Measurements from ENCODE around the gene CD55. TPM values are rescaled to one million over a fixed set of nuclear protein-coding genes. Genes with fewer than 3 reads are reported as not detected.
"Not testable (repeated sequence)": the region's sequence is repeated elsewhere in the genome, so short reads cannot be mapped to it uniquely, and the experiment has no call there.

The CD55 gene
- total RNA-seq, 1 donor from 2014 or later = 17.9 TPM

GRCh38 chr1:207305489-207305873 lies 16.0 kb upstream of the CD55 start:
- DNase-seq (ENCODE audit: low spot score) = no peak

- DNase-seq (ENCODE audit: low spot score) = no peak
These were observed 15.5 kb upstream of the CD55 start for GRCh38 chr1:207306023-207306422.

DNA sequence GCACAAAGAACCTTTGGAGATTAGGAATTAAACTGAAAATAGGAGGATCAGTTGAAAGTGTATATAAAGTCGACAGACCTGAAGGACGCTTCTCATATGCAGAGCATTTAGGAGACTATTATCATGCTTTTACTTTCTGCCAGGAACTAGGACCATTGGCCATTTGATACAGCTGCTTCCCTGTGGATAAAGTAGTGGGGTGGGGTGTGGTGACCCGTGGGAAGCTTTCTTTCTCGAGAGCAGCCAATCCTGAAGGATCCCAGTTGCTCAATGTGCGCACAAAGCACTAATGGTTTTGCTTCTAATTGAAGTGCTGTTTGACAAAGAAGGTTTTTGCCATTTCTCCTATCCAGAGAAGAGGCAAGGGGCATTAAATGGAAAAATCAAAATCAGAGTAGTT lies 14.9 kb upstream of the CD55 start:
- DNase-seq (ENCODE audit: low spot score) = no peak

DNA sequence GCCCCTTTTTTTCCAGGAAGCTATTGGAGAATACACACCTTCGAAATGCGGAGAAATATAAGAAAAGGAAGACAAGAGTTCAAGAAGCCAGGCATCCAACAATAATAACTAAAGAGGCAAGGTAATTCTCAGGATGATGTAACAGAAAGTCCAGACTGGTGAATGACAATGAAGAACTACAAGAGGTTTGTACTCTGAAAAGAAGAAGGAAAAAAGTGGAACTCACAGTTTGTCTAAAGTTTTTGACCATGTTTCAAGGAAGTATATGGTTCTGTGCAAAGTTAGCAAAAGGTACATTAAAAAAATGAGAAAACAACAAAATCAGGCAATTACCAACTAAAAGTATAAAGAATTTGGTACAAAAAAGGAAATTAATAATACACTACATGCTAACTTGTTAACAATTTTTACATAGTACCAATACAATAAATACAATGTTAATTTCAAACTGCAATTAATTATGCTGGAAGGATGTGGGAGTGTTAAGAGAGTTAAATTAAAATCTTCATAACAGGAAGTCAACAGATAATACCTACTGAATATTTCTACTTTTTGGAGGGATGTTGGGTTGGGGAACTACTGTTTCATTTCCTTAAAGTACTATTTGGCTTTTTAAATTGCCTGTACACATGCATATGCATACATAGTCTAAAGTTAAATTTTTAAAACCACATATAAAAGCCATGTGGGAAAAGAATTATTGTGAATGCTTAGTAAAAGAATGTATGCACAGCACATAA lies 12.9 kb upstream of the CD55 start:
- DNase-seq (ENCODE audit: low spot score) = no peak

DNA sequence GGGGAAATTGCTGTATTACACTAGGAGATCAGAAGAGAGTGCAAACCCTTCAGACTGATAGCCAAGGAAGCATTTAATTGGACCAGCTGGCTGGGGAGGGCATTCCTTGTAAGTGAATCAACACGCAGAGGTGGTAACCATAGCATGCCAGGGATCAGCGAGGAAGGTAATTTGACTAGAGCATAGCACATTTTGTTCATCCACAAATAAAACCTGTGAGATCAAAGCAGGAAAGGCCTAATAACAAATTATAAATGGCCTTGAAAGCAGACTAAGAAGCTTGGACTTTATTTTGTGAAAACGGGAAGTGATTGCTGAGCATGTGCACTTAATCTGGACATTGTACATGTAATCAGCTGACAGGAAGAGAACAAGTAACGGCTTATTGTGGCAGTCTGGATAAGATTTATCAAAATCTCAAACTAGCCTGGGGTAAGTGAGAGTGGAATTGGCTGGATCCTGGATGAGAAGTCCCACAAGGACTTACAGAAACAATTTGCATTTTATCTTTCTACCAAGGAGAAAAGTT lies 11.7 kb upstream of the CD55 start:
- peak; percentile 14 for DNase-seq (ENCODE audit: low spot score)

- DNase-seq (ENCODE audit: low spot score) = no peak
These were observed 9.4 kb upstream of the CD55 start for GRCh38 chr1:207311888-207312603.

DNA sequence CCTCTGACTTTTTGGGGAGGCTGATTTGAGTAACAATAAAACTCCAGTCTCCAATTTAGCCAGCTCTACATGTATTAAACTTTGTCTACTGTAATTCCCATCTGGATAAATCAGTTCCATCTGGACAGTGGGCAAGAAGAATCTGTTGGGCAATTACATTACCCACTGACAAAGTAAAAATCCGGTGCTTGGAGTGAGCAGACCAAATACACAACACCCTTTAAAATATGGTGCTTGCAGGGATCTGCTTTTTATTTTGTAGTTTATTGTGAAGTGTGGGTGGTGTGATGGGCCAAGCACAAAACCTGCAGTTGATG lies 8.9 kb upstream of the CD55 start:
- DNase-seq (ENCODE audit: low spot score) = no peak

DNA sequence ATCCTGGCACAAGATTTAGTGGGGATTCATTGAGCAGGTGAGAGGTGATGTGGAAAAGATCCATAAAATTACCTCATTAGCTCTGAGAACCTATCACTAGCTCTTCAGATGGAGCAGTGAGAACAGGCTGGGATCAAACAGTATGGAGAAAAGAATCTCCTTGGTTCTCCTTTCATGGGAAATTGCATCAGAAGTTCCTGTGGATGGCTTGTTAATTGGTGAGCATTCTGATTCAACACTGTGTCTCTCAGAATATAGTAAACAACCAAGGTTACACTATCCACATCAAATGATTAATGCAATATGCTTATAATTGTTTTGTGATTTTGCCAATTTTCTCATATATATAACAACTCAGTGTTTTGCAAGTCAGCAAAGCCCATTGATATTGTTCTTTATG lies 8.3 kb upstream of the CD55 start:
- DNase-seq (ENCODE audit: low spot score) = no peak

GRCh38 chr1:207314816-207315215 lies 6.7 kb upstream of the CD55 start:
- DNase-seq (ENCODE audit: low spot score) = no peak

DNA sequence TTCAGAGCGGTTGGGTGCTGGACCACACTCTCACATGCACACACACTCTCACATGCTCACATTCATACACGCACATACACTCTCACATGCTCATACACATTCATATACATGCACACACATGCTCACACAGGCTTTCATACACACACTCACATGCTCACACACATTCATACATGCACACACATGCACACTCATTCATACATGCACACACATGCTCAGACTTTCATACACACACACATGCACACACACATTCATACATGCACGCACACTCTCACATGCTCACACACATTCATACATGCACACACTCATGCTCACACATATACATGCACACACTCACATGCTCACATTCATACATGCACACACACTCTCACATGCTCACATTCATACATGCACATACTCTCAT lies 6.0 kb upstream of the CD55 start:
- DNase-seq (ENCODE audit: low spot score) = no peak

- DNase-seq (ENCODE audit: low spot score) = no peak
These were observed 5.3 kb upstream of the CD55 start for GRCh38 chr1:207316141-207316540.

DNA sequence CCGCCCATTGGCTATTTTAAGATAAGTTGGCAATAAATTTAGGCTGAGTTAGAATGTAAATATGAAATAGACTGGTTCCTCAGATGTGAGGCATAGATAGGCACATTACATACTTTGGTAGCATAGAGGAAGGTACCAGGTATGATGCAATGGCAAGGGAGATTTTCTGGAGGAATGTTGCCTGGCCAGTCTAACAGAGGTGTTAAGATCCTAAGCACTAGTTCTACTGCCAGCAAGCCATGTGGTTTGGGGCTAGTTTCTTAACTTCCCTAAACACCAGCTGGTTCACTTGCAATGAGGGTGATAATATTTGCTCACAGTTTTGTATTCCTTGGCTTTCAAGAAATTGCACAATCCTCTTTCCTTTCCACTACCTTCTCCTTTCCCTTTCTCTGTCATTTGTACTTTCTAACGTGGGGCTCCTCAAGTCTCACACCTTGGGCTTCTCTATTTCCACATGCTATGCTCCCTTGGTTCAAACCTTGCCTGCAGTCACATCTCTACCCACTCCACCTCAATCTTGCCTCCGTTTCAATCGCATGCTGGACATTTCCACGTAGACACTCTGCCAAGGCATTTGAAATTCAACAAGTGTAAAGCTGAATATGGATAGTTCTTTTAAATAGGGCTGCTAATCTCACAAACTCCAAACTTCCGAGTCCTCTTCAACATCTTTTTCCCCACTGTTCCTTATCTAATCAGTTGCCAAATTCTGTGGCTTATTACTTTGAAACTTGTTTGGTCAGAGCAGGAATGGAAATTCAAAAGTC lies 4.7 kb upstream of the CD55 start:
- DNase-seq (ENCODE audit: low spot score) = peak; percentile 74

GRCh38 chr1:207317561-207317960 lies 3.9 kb upstream of the CD55 start:
- no peak for DNase-seq (ENCODE audit: low spot score)

GRCh38 chr1:207318072-207318619 lies 3.3 kb upstream of the CD55 start:
- no peak for DNase-seq (ENCODE audit: low spot score)

DNA sequence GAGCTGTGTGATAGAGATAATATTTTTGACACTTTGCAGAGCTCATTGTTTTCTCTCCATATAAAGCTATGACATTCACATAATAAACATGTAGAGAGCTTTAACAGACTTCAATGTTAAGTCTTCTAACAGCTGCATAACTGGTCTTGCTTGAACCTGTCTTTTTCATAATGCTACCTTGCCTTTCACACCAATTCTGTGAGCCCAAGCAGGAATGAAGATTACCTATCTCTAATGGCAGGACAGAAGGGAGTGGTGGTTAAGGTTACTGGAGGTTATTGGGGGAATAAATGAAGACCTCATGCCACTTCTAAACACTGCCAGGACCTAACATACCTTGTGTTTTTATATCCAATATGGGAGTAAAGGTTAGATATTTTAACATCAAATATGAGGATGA lies 2.3 kb upstream of the CD55 start:
- no peak for DNase-seq (ENCODE audit: low spot score)

DNA sequence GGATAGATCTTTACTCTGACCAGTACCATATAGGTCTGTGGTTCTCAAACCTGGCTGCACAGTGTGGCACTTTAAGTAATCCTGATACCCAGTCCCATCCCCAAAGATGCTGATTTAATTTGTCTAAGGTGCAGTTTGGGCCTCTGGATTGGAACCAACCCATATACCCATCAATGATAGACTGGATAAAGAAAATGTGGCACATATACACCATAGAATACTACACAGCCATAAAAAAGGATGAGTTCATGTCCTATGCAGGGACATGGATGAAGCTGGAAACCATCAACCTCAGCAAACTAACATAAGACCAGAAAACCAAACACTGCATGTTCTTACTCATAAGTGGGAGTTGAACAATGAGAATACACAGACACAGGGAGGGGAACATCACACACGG lies 1.4 kb upstream of the CD55 start:
- not testable (repeated sequence) for DNase-seq (ENCODE audit: low spot score)

DNA sequence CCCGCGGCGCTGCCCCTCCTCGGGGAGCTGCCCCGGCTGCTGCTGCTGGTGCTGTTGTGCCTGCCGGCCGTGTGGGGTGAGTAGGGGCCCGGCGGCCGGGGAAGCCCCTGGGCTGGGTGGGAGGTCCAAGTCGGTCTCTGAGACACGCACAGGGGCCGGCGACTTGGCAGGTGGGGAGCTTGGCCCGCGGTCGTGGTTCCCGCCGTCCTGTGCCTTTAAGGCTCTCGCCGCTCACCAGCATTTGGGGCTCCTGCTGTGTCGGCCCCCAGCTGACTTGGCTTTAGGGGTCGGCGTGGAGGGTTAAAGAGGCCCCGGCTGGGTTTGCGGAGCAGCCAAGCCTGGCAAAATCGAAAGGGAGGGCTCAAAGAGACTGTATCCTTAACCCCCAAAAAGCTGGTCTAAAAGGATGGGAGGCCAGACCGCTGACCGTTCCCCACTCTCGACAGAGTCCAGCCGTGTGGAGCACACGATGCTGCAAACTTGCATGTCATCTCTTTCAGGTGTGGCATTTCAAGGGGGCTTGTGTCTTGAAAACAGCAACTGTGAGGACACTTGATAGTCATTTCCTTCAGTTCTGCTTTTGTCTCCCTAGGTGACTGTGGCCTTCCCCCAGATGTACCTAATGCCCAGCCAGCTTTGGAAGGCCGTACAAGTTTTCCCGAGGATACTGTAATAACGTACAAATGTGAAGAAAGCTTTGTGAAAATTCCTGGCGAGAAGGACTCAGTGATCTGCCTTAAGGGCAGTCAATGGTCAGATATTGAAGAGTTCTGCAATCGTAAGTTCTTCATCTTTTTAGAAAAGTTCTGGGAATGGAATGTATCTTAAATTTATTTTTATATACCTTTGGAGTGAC lies 540 bp downstream of the CD55 start:
- no peak for DNase-seq (ENCODE audit: low spot score)

DNA sequence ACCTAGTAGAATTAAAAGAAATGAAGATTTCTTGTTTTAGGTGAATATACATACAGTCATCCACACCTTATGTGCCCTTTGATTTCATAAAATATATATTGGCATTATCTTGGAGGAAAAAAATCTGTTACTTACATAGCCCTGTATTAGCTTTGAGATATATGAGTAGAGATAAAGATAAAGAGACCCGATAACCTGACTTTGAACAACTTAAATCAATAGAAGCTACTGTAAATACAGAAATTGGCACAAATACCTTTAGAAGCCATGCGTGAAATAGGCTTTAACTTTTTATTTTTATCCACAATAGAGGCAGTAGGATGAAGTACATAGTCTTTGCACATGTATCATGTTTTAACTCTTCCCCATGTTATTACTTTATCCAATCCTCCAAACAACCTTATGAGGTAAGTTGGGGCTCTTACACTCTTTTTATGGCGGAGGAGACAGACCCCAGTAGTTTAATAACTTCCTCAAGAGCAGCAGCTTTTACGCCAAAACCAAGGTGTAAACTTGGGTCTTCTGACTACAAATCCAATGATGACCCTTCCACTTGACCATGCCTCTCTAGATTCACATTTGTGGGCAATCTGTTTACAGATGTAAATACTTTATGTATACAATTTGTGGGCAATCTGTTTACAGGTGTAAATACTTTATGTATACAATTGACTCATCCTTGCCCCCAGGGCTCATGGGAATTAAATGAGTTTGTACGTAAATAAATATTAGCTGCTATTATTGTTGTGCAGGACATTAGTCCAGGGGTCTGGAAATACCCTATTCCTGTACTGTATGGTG lies 2.1 kb downstream of the CD55 start:
- no peak for DNase-seq (ENCODE audit: low spot score)

GRCh38 chr1:207328004-207328403 lies 6.5 kb downstream of the CD55 start:
- DNase-seq (ENCODE audit: low spot score) = no peak

DNA sequence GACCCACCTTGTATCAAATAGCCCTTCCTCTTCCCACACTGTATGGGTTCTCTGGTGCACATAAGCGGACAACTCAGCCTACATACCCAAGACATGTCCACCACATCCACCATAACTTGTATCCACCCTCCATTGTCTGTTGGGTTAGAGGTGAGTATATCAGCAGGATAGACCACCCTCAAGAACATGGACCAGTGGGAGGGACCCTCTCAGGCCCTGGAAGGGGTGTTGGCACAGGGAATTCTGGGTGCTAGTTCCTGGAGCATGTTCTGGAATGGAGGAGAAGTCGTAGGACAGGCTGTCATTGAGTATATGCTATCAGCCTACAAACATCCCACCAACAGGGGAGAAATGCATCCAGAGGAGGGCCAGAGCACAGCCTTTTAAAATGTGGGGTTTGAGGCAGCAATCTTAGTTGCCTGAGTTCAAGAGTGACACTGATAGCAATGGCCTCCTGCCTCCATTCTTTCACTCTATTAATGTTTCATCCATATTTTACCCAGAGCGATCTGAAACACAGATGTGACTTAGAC lies 7.5 kb downstream of the CD55 start:
- no peak for DNase-seq (ENCODE audit: low spot score)

Data from mucosa of gallbladder (tissue), 1 donor.